Right lobe of liver (tissue), 6 donors: Measurements from ENCODE around the gene CNGA4. TPM values are rescaled to one million over a fixed set of nuclear protein-coding genes. Genes with fewer than 3 reads are reported as not detected.
"Not testable (repeated sequence)": the region's sequence is repeated elsewhere in the genome, so short reads cannot be mapped to it uniquely, and the experiment has no call there.

ENCODE experiments used
- ATAC-seq, 4 donors: fragments of 200-7000 bp; cut with Tn5 transposase; one replicate each; pipeline ENCODE4 v1.9.1; 2020; ENCODE audit warnings: mild to moderate bottlenecking in 4 of 4, moderate library complexity in 4 of 4
- DNase-seq, 3 donors: peaks; one replicate each; pipeline ENCODE4 v3.0.0-alpha.2; 2020
- H3K27ac ChIP-seq, 3 donors: fragments of 200-600 bp; one replicate each; pipeline ENCODE4 v1.8.0; 2022
- H3K27me3 ChIP-seq, 2 donors: fragments of 200-600 bp; one replicate each; pipeline ENCODE4 v1.8.0; 2022
- H3K36me3 ChIP-seq, 4 donors: fragments of 200-600 bp; sonication (generic) in 1 of 4; one replicate each; pipeline versions ENCODE4 v1.5.1 to v1.8.0; 2017 to 2022; ENCODE audit warnings: control low read depth in 1 of 4
- H3K4me1 ChIP-seq, 4 donors: fragments of 200-600 bp; sonication (generic) in 1 of 4; one replicate each; pipeline versions ENCODE4 v1.5.1 to v1.8.0; 2017 to 2022; ENCODE audit warnings: control low read depth in 1 of 4
- H3K4me3 ChIP-seq, 3 donors: fragments of 200-600 bp; one replicate each; pipeline ENCODE4 v1.8.0; 2022
- H3K9me3 ChIP-seq, 4 donors: fragments of 200-600 bp; sonication (generic) in 1 of 4; one replicate each; pipeline versions ENCODE4 v1.5.1 to v1.8.0; 2017 to 2022; ENCODE audit warnings: control low read depth in 1 of 4
- CTCF ChIP-seq, 4 donors: fragments of 200-600 bp in 3 of 4; fragments of 450-650 bp in 1 of 4; IDR thresholded peaks; one replicate each; pipeline versions ENCODE4 v1.5.1 to v1.8.0; 2016 to 2022; ENCODE audit warnings: antibody characterized with exemption in 4 of 4, mild to moderate bottlenecking in 2 of 4
- POLR2A ChIP-seq: fragments of 450-650 bp; IDR thresholded peaks from one replicate; pipeline ENCODE4 v1.6.1; 2017; ENCODE audit warnings: antibody characterized with exemption, mild to moderate bottlenecking
- WGBS: methylation state at CpG from one replicate; pipeline ENCODE4 v1.1.6; 2018; ENCODE audit warnings: low coverage, low lambda C conversion rate; ENCODE audit not compliant: insufficient coverage; ENCODE audit errors: missing lambda C conversion rate; 5-methylcytosine and 5-hydroxymethylcytosine counted together
- intact Hi-C, 2 donors: fragments of 100-400 bp; cut with DNase I; formaldehyde crosslinking; loops; one replicate each; pipeline versions ENCODE4 v1.11.2 to v1.14.1; 2022
- total RNA-seq, 6 experiments: library from RNA; depleted of rRNA in 2 of 6; stranded (reverse); fragments of >200 nt in 2 of 6; fragmentation: NEBNext Ultra II Directional in 3 of 6; extraction: Animal tissue kit (Norgen Biotek cat#: 25700) in 3 of 6; gene quantifications; one replicate each; pipeline versions ENCODE4 v1.1.0 to v1.2.4, GENCODE V29; 2016 to 2023
- donor health status: DM: no; HTN: yes; CAD: no.
- donor health status: DM: no; HTN: no; CAD: no.
- donor health status: DM: no; HTN: no; CAD: no.
- donor health status: DM: no; HTN: yes; CAD: no.
- donor health status: DM: no; HTN: yes; CAD: no.

Gene CNGA4
- total RNA-seq, 6 experiments from 2014 or later, result 0.25 TPM; not detected in 5

- TF ChIP-seq CTCF (IDR thresholded peaks at IDR 0.05) (no peak), POLR2A (no peak)
- ATAC-seq (no peak), DNase-seq (no peak)
- no peaks in the 10 kb centered on the region for H3K9me3 ChIP-seq
- no peaks in the 10 kb centered on the region for H3K27me3 ChIP-seq
- no peaks in the 10 kb centered on the region for H3K4me1 ChIP-seq
- intact Hi-C loops, result no loop called here
- no peaks in the 10 kb centered on the region for H3K36me3 ChIP-seq
- WGBS, result 27% methylated on average over 2 of the region's 4 CpGs
- no peak overlapping the region for H3K4me3 ChIP-seq
- no peak overlapping the region for H3K27ac ChIP-seq
Observed at GRCh38 chr11:6273188-6273587, 34.3 kb downstream of the CNGA4 start.

DNA sequence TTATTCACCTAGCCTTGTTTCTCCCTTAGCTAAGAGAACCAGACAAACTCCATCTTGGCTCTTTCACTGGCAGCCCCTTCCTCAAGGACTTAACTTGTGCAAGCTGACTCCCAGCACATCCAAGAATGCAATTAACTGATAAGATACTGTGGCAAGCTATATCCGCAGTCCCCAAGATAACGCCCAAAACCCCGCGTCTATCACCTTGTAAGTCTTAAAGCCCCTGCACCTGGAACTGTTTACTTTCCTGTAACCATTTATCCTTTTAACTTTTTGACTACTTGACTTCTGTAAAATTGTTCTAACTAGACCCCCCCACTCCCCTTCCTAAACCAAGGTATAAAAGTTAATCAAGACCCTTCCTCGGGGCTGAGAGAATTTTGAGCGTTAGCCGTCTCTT lies 41.9 kb downstream of the CNGA4 start:
- H3K36me3 ChIP-seq, intact Hi-C loops, DNase-seq, H3K4me1 ChIP-seq, ATAC-seq, H3K4me3 ChIP-seq, H3K27ac ChIP-seq, H3K27me3 ChIP-seq, H3K9me3 ChIP-seq: not testable (repeated sequence)
- WGBS, result 33% methylated on average over 7 of the region's 7 CpGs

DNA sequence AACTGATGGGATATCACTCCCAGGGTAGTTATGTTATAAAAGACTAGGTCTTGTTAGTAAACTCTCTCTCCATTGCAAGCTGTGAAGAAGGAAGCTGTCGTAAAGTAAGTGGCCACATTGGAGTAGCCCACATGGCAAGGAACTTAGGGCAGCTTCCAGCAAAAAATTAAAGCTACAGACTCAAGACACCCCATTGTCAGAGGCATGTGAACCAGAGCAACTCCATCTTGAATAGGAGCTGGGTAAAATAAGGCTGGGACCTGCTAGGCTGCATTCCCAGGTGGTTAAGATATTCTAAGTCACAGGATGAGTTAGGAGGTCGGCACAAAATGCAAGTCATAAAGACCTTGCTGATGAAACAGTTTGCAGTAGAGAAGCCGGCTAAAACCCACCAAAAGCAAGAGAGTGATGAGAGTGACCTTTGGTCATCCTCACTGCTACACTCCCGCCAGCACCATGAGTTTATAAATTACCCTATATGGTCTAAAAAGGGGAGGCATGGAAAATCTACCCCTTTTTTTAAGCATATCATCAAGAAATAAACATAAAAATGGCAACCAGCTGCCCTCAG lies 44.6 kb downstream of the CNGA4 start:
- WGBS, result 35% methylated on average over 4 of the region's 4 CpGs
- DNase-seq (no peak), ATAC-seq (no peak)
- intact Hi-C loops, result no loop called here
- TF ChIP-seq CTCF (IDR thresholded peaks at IDR 0.05), result no peak
- TF ChIP-seq POLR2A, result no peak
- Histone ChIP-seq H3K27ac (no peak overlapping the region), H3K4me1 (no peaks in the 10 kb centered on the region), H3K27me3 (no peaks in the 10 kb centered on the region), H3K36me3 (no peaks in the 10 kb centered on the region), H3K4me3 (no peak overlapping the region), H3K9me3 (no peaks in the 10 kb centered on the region)

DNA sequence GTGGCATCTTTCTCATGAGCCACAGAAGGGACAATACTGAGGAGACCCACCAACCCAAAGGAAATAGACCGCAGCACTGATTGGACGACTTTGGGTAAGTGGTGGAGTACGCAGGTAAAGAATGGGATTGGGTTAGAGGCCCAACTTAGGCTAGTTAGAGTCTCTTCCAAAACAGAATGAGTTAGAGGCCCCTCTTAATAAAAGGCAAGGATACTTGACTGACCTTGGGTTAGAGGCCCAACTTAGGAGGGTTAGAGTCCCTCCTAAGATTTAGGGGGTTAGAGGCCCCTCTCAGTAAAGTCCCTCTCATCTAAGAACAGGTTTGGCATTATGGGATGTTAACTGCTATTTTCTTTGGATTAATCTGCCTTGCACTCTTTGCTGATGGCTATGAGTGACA lies 45.4 kb downstream of the CNGA4 start:
- TF ChIP-seq CTCF (IDR thresholded peaks at IDR 0.05), result no peak
- no peak for TF ChIP-seq POLR2A
- Histone ChIP-seq H3K27ac (no peak overlapping the region), H3K4me3 (no peak overlapping the region), H3K4me1 (no peaks in the 10 kb centered on the region), H3K36me3 (no peaks in the 10 kb centered on the region), H3K9me3 (no peaks in the 10 kb centered on the region), H3K27me3 (no peaks in the 10 kb centered on the region)
- intact Hi-C loops, result no loop called here
- no peak for DNase-seq
- ATAC-seq, result no peak
- WGBS, result 90% methylated on average over 3 of the region's 3 CpGs

DNA sequence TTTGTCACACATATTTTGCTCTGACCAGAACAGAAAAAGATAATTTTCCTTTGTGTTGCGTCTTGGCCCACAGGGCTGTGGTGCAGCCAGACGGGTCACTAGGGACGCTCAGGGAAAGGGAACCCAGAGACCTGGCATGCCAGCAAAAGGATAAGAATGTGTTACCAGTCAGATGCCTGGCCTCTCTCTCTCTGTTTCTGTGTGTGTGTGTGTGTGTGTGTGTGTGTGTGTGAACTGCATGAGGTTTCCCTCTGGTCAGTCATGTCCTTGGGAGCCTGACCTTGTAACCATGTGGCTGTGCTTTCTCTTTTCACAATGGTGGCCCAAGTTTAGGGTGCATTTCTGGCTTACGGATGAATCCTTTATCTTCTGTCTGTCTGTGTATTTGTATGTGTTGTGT lies 46.1 kb downstream of the CNGA4 start:
- DNase-seq, result no peak
- intact Hi-C loops, result no loop called here
- H3K4me3 ChIP-seq, result no peak overlapping the region
- 89% methylated on average over 4 of the region's 4 CpGs for WGBS
- no peak for TF ChIP-seq POLR2A
- TF ChIP-seq CTCF (IDR thresholded peaks at IDR 0.05), result no peak
- no peak for ATAC-seq
- H3K36me3 ChIP-seq, result no peaks in the 10 kb centered on the region
- H3K27ac ChIP-seq, result no peak overlapping the region
- H3K27me3 ChIP-seq, result no peaks in the 10 kb centered on the region
- no peaks in the 10 kb centered on the region for H3K4me1 ChIP-seq
- no peaks in the 10 kb centered on the region for H3K9me3 ChIP-seq

Other genes with a start within 250 kb of the CNGA4 start
- under 1 TPM in 1 of 6 experiments, not detected in 5; 0.04 TPM for gene OR56A4, start 232.1 kb upstream of the CNGA4 start, total RNA-seq
- not detected for gene OR56A1, start 208.3 kb upstream of the CNGA4 start, total RNA-seq
- gene OR56B4, start 131.4 kb upstream of the CNGA4 start, total RNA-seq, result not detected
- gene OR52B2, start 68.8 kb upstream of the CNGA4 start, total RNA-seq, result under 1 TPM in 1 of 6 experiments, not detected in 5; 0.20 TPM
- not detected for gene OR52W1, start 39.9 kb upstream of the CNGA4 start, total RNA-seq
- gene C11orf42, start 33.5 kb upstream of the CNGA4 start, total RNA-seq, result not detected
- gene FHIP1B, start 4.5 kb upstream of the CNGA4 start, total RNA-seq, result 10 to 100 TPM; 20.3 to 37.5 (median 27.8) TPM
- not detected for gene CCKBR, start 20.7 kb downstream of the CNGA4 start, total RNA-seq
- gene CAVIN3, start 81.4 kb downstream of the CNGA4 start, total RNA-seq, result 10 to 100 TPM in 1 of 6 experiments, 1 to 10 TPM in 5; 2.6 to 11.2 (median 4.1) TPM
- 10 to 100 TPM; 45.3 to 77.9 (median 57.3) TPM for gene SMPD1, start 151.4 kb downstream of the CNGA4 start, total RNA-seq
- 1 to 10 TPM; 3.3 to 5.6 (median 3.8) TPM for gene APBB1, start 180.0 kb downstream of the CNGA4 start, total RNA-seq
- gene HPX, start 201.9 kb downstream of the CNGA4 start, total RNA-seq, result 1,000 to 10,000 TPM; 3,555 to 5,250 (median 4,456) TPM
- 1 to 10 TPM; 5.0 to 8.9 (median 6.7) TPM for gene TRIM3, start 234.9 kb downstream of the CNGA4 start, total RNA-seq
- 10 to 100 TPM; 14.6 to 33.3 (median 23.1) TPM for gene ARFIP2, start 242.2 kb downstream of the CNGA4 start, total RNA-seq
- gene TIMM10B, start 242.4 kb downstream of the CNGA4 start, total RNA-seq, result 10 to 100 TPM; 10.3 to 33.9 (median 14.1) TPM